Raji (cell line): ENCODE measurements around the gene TIGD3.

ENCODE experiments used
- POLR2A ChIP-seq: IDR thresholded peaks from 2 replicates; pipeline ENCODE4 v1.6.1; 2011; ENCODE audit warnings: low read depth, low read length, control low read depth; ENCODE audit not compliant: insufficient read depth

Gene TIGD3

GRCh38 chr11:65401803-65402248, 47.3 kb downstream of the TIGD3 start:
- no peak for TF ChIP-seq POLR2A

DNA sequence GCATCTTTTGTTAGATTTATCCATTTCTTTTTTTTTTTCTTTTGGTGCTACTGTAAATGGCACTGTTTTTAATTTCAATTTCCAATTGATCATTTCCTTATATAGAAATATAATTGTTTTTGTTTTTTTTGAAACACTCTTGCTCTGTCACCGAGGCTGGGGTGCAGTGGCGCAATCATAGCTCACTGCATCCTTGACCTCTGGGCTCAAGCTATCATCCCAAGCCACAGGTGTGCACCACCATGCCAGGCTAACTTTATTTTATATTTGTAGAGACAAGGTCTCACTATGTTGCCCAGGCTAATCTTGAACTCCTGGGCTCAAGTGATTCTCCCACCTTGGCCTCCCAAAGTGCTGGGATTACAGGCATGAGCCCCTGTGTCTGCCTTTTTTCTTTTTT, 48.2 kb downstream of the TIGD3 start:
- no peak for TF ChIP-seq POLR2A

DNA sequence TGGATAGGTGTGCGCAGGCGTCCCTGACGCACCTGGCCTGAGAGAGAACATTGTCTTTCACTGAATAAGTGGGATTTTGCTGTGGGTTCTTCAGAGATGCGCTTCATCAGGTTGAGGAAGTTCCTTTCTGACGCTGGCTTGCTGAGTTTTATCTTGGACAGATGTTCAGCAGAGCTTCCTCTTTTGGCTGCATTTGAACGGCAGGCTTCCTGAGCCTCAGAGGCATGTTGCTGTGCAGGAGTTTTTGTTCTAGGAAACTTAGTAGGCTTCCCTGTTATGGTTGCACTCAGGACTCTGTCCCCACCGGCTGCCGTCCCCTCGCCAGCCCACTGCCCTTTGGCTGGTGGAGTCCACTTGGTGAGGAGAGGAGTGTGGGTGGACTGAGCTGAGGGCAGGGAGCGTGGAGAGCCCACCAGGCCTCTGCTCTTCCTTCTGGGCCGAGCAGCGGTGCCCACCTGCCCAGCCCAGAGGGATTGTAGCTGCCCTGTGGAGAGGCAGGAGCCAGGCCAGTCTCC, 49.1 kb downstream of the TIGD3 start:
- TF ChIP-seq POLR2A, result no peak

DNA sequence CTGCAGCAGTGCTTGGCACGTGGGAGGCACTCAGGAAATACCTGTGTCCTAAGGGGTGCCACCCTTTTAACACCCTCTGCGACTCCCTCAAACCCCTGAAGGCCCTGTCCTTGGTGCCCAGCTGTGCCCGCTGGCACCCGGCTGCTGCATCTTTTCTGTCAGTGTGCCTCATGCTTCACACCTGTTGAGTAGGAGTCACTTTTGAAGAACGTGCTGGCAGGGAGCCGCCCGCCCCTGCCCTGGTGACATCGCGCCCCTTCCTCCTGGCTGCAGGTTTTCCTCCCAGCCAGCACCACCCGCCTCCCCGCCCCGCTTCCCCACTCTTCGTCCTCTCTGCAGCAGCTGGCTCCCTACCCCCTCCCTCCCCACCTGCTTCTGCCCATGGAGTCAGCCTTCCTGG, 49.7 kb downstream of the TIGD3 start:
- no peak for TF ChIP-seq POLR2A

DNA sequence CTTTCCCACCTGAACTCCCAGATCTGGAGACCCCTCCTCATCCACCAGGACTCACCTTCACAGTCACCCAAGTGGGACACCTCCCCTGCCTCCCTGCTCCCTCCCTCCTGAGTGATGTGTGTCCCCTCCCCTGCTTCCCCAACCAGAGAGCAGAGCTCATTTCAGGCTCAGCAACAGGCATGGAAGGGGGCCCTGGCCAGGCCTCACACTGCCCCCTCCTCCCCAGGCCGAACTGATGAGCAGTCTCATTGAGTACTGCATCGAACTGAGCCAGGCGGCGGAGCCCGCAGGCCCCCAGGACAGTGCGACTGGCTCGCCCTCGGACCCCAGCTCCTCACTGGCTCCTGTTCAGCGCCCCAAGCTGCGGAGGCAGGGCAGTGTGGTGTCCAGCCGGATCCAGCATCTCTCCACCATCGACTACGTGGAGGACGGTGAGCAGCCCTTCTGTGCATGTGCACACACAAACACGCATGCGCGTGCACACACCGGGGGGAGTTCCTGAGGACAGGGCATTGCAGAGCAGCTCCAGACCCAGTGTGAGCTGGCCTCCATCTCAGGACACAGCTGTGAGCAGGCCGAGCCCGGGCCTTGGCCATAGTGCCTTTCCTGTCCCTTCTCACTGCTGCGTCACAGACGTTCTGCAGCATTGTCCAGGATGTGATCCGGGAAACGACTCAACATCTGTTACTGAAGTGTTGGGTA, 50.2 kb downstream of the TIGD3 start:
- no peak for TF ChIP-seq POLR2A
